Activated T-cell treated with anti-CD3 and anti-CD28 coated beads, Interleukin-2, amount 50 U/mL, for 24 hours (primary cell): Measurements from ENCODE around the gene PYGB.

ENCODE experiments used
- DNase-seq: peaks from one replicate; pipeline ENCODE4 v3.0.0-alpha.2; 2020
- H3K27ac Mint-ChIP-seq: 2 replicates; pipeline ENCODE4 v1.8.0; 2020; ENCODE audit warnings: mild to moderate bottlenecking, mixed read lengths
- H3K27me3 Mint-ChIP-seq: 2 replicates; pipeline ENCODE4 v1.8.0; 2020; ENCODE audit warnings: mixed read lengths
- H3K36me3 Mint-ChIP-seq: 2 replicates; pipeline ENCODE4 v1.8.0; 2020; ENCODE audit warnings: low read depth, mixed read lengths
- H3K4me1 Mint-ChIP-seq: 2 replicates; pipeline ENCODE4 v1.8.0; 2020; ENCODE audit warnings: low read depth, mixed read lengths
- H3K4me3 Mint-ChIP-seq: 2 replicates; pipeline ENCODE4 v1.8.0; 2020; ENCODE audit warnings: mild to moderate bottlenecking, moderate library complexity, mixed read lengths
- H3K9me3 Mint-ChIP-seq: 2 replicates; pipeline ENCODE4 v1.8.0; 2020; ENCODE audit warnings: mixed read lengths

Gene PYGB

GRCh38 chr20:25247956-25248785 is at the start of gene PYGB:
PYGB (plus strand) TSS chr20:25248085; CDS start chr20:25248179, 94 bp downstream.
- Mint-ChIP-seq H3K4me3 (peak within 1 kb of the TSS; percentile 93), H3K9me3 (no peaks in the 10 kb centered on the region), H3K4me1 (peaks cover 65% of the 10 kb centered on the region), H3K36me3 (peaks cover 24% of the 10 kb centered on the region), H3K27me3 (peaks cover 5% of the 10 kb centered on the region), H3K27ac (peak within 1 kb of the TSS; percentile 95)
- peak; percentile 90 for DNase-seq

- no peak for DNase-seq
- Mint-ChIP-seq H3K27ac (no peak overlapping the region), H3K4me1 (peaks cover 69% of the 10 kb centered on the region), H3K36me3 (peaks cover 10% of the 10 kb centered on the region), H3K4me3 (no peak overlapping the region), H3K27me3 (no peaks in the 10 kb centered on the region), H3K9me3 (no peaks in the 10 kb centered on the region)
Measured at GRCh38 chr20:25198663-25199383, 49.1 kb upstream of the PYGB start.

DNA sequence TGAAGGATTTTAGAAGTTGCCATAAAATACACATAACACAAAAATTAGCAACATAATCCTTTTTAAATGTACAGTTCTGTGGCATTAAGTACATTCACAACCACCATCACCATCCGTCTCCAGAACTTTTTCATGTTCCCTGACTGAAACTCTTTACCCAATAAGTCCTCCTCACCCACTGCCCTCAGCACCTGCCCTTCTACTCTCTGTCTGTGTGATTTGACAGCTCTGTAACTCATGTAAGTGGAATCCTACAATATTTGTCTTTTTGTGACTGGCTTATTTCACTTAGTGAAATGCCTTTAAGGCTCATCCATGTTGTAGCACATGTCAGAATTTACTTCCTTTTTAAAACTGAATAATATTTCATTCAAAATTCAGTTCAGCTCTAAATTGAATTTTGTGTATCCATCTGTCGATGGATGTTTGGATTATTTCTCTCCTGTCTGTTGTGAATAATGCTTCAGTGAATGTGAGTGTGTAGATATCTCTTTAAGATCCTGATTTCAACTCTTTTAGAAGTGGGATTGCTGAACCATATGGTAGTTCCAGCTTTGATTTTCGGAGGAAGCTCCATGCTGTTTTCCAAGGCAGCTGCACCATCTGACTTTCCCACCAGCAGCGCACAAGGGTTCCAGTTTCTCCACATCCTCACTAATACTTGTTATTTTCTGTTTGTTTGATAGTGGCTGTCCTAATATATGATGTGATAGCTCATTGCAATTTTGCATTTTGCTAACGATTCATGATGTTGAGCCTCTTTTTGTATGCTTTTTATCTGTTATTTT is 48.2 kb upstream of the PYGB start:
- Mint-ChIP-seq H3K4me3 (no peak overlapping the region), H3K27ac (peak overlapping the region; percentile 13), H3K4me1 (peaks cover 70% of the 10 kb centered on the region)

GRCh38 chr20:25203089-25203488 is 44.8 kb upstream of the PYGB start:
- DNase-seq = no peak
- Mint-ChIP-seq H3K36me3 (peaks cover 8% of the 10 kb centered on the region), H3K27ac (no peak overlapping the region), H3K27me3 (no peaks in the 10 kb centered on the region), H3K4me3 (no peak overlapping the region), H3K9me3 (no peaks in the 10 kb centered on the region), H3K4me1 (peaks cover 46% of the 10 kb centered on the region)

More for the DNA sequence above, 48.2 kb upstream of the PYGB start:
- DNase-seq = no peak
- Mint-ChIP-seq H3K9me3 (no peaks in the 10 kb centered on the region), H3K27me3 (no peaks in the 10 kb centered on the region), H3K36me3 (peaks cover 10% of the 10 kb centered on the region)

DNA sequence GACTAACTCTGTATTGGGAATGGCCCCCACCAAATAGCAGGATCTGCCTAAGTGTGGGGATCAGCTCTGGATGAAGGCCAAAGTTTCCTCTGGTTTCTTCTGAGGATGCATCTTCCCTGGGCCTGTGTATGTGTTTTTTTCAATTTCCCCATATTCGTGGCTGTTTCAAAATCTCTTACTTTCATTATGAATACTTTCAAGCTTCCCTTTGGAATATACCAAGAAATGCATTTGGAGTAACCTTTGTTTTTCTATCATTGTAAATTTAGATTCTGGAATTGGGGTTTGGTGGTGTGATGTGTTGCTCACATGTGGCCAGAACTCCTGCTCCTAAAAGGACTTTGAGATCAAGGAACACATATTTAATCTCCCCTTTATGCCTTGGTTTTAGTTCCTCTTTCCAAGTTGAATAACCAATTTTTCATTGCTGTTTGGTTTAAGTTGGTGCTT is 44.0 kb upstream of the PYGB start:
- no peak overlapping the region for H3K27ac Mint-ChIP-seq
- H3K9me3 Mint-ChIP-seq = no peaks in the 10 kb centered on the region
- no peak for DNase-seq
- no peaks in the 10 kb centered on the region for H3K27me3 Mint-ChIP-seq
- H3K36me3 Mint-ChIP-seq = peaks cover 8% of the 10 kb centered on the region
- peaks cover 42% of the 10 kb centered on the region for H3K4me1 Mint-ChIP-seq
- no peak overlapping the region for H3K4me3 Mint-ChIP-seq

DNA sequence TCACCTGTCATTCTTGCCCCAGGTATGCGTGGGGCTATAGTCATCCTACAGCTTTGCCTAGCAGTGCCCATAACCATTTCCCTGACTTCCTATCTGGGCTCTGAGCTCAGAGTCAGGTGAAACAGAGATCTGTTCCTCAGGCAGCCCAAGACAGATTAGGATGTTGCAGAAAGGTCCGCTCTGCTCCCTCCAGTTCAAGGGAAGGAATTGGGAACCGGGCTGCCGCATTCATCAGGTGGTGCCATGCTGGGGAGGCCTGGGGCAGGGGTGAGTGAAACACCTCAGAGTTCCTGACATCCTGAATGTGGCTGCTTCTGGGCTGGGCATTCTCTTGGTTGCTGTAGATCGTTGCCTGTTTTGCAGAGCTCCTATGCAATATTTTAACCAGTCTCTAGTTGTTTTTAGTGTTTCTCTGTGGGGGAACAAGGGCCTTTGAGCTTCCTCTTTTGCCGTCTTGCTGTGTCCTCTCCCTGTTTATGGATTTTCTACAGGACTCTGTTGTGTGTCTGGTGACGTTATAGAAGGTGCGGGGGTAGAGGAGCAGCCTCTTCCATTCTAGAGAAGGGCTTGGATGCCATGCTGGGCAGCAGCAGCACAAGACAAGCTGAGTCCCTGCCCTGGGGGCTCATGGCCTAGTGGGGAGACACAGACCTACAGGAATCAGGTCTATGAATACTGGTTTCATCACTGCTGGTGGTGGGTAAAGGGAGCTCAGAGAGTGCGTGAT is 43.2 kb upstream of the PYGB start:
- Mint-ChIP-seq H3K4me3 (no peak overlapping the region), H3K27ac (no peak overlapping the region), H3K27me3 (no peaks in the 10 kb centered on the region), H3K4me1 (peaks cover 37% of the 10 kb centered on the region), H3K9me3 (no peaks in the 10 kb centered on the region), H3K36me3 (peaks cover 10% of the 10 kb centered on the region)
- no peak for DNase-seq

DNA sequence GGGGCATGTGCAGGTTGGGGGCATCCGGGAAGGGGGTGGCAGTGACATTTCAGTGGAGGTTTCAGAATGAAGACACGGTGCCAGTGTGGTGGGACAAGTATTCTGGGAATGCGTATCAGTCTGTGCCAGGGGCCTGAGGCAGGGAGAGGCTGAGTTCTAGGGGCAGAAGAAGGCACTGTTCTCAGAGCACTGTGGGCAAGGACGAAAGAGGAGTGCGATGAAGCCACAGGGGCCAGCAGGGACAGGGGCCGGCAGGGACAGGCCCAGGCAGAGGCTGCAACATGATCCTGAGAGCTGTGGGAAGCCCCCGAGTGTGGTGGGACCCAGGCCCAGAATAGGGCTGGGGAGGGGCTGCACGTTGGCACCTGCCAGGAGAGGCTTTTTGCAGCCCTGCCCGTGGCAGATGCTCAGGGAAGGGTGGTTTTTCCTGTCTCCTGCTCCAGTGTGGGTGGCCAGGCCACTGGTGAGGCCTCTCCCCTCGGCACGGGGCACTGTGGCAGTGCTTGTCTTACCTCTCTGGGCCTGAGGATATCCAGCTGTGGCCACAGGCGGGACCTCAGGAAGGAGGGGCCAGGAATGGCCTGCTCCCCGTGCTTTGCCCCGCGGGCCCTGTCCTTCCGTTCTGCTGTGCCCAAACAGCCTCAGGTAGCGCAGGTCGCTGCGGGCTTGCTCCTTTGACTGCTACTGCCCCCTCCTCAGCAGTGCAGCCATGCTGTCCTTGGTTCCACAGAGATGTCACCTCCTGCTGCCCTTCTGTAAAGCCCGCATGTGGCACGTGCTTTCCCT is 42.4 kb upstream of the PYGB start:
- H3K27me3 Mint-ChIP-seq = no peaks in the 10 kb centered on the region
- no peak overlapping the region for H3K4me3 Mint-ChIP-seq
- H3K9me3 Mint-ChIP-seq = no peaks in the 10 kb centered on the region
- no peak overlapping the region for H3K27ac Mint-ChIP-seq
- peaks cover 17% of the 10 kb centered on the region for H3K36me3 Mint-ChIP-seq
- no peak for DNase-seq
- H3K4me1 Mint-ChIP-seq = peaks cover 30% of the 10 kb centered on the region

- no peak for DNase-seq
- no peak overlapping the region for H3K27ac Mint-ChIP-seq
Measured at GRCh38 chr20:25206063-25206403, 41.9 kb upstream of the PYGB start.

DNA sequence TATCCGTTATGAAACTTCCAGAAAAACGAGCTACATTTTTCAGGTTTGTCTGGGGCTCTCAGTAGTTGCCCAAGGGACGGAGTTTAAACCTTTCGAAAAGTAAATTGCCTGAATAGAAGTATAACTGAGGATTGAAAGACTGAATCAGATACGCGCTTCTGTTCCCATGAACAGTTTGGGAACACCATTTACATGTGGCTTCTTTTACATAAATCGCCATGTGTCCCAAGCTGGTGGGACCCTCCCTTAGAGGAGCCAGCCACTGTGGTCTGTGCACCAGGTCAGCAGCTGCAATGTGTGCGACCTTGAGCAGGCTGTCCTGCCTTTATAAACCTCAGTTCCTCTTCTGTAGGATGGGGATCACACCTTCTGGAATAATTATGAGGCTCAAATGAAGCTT is 41.3 kb upstream of the PYGB start:
- peaks cover 23% of the 10 kb centered on the region for H3K4me1 Mint-ChIP-seq
- H3K4me3 Mint-ChIP-seq = no peak overlapping the region
- H3K9me3 Mint-ChIP-seq = no peaks in the 10 kb centered on the region
- no peak overlapping the region for H3K27ac Mint-ChIP-seq
- no peaks in the 10 kb centered on the region for H3K27me3 Mint-ChIP-seq
- H3K36me3 Mint-ChIP-seq = peaks cover 28% of the 10 kb centered on the region
- DNase-seq = no peak

More at GRCh38 chr20:25206063-25206403, 41.9 kb upstream of the PYGB start:
- Mint-ChIP-seq H3K27me3 (no peaks in the 10 kb centered on the region), H3K36me3 (peaks cover 23% of the 10 kb centered on the region), H3K4me1 (peaks cover 24% of the 10 kb centered on the region), H3K9me3 (no peaks in the 10 kb centered on the region), H3K4me3 (no peak overlapping the region)

DNA sequence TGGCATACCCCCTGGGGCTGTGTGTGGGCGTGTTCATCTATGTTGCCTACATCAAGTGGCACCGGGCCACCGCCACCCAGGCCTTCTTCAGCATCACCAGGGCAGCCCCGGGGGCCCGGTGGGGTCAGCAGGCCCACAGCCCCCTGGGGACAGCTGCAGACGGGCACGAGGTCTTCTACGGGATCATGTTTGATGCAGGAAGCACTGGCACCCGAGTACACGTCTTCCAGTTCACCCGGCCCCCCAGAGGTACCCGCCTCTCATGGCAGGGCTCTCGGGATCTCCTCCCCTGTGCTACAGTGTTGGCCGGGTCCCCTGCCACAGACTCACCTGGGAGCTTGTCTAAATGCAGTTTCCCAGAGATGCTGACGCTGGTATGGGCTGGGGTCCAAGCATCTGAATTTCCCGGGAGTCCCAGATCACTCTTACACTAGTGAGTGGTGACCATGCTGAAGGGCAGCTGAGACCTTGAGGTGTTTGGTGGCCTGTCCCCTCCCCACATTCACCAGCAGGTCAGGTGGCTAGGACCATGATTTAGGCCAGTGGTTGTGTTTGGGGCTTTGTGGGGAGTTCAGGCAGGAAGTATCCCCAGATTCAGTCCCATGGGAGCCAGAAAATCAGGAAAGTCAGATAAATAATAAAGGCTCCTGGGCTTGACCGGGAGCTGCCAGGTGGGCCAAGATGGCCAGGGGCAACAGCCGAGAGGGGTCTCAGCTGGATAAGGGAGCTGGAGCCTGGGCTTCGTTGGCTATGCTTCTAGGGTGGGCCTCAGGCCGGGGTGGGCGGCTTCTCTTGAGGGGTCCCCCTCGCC is 40.5 kb upstream of the PYGB start:
- Mint-ChIP-seq H3K36me3 (peaks cover 36% of the 10 kb centered on the region), H3K4me1 (peaks cover 20% of the 10 kb centered on the region), H3K27me3 (no peaks in the 10 kb centered on the region), H3K4me3 (no peak overlapping the region), H3K27ac (no peak overlapping the region), H3K9me3 (no peaks in the 10 kb centered on the region)
- DNase-seq = no peak

GRCh38 chr20:25207960-25208534 is 39.8 kb upstream of the PYGB start:
- no peaks in the 10 kb centered on the region for H3K27me3 Mint-ChIP-seq
- H3K9me3 Mint-ChIP-seq = no peaks in the 10 kb centered on the region
- peaks cover 38% of the 10 kb centered on the region for H3K36me3 Mint-ChIP-seq
- H3K4me3 Mint-ChIP-seq = no peak overlapping the region
- peaks cover 16% of the 10 kb centered on the region for H3K4me1 Mint-ChIP-seq
- DNase-seq = no peak
- H3K27ac Mint-ChIP-seq = no peak overlapping the region

DNA sequence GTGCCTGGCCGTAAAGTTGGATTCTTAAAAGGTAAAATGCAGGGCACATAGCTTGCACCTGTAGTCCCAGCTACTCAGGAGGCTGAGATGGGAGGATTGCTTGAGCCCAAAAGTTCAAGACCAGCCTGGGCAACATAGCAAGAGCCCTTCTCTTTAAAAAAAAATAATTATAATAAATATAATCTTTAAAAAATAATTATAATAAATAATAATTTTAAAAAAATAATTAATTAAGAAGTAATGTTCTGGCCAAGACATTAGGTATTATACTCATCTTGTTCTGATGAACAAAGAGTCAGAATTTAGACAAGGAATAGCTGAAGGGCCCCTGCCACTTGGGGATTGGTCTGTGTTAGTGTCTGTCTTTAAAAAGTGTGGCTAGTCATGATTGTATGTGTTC is 38.5 kb upstream of the PYGB start:
- no peaks in the 10 kb centered on the region for H3K27me3 Mint-ChIP-seq
- H3K27ac Mint-ChIP-seq = no peak overlapping the region
- no peak overlapping the region for H3K4me3 Mint-ChIP-seq
- DNase-seq = no peak
- H3K36me3 Mint-ChIP-seq = peaks cover 52% of the 10 kb centered on the region
- no peaks in the 10 kb centered on the region for H3K9me3 Mint-ChIP-seq
- peaks cover 4% of the 10 kb centered on the region for H3K4me1 Mint-ChIP-seq

GRCh38 chr20:25209911-25210310 is 38.0 kb upstream of the PYGB start:
- peaks cover 4% of the 10 kb centered on the region for H3K4me1 Mint-ChIP-seq
- no peak for DNase-seq
- no peak overlapping the region for H3K4me3 Mint-ChIP-seq
- H3K27me3 Mint-ChIP-seq = no peaks in the 10 kb centered on the region
- no peak overlapping the region for H3K27ac Mint-ChIP-seq
- H3K9me3 Mint-ChIP-seq = no peaks in the 10 kb centered on the region
- peaks cover 56% of the 10 kb centered on the region for H3K36me3 Mint-ChIP-seq
